Fibroblast of peridontal ligament (primary cell): Measurements from ENCODE around the gene ATP13A3.
A peak's percentile ranks its signal among the peaks of the same experiment; 100 is the strongest.
"Not testable (repeated sequence)": the region's sequence is repeated elsewhere in the genome, so short reads cannot be mapped to it uniquely, and the experiment has no call there.

Experiments used
- DNase-seq: peaks from one replicate; pipeline ENCODE4 v3.0.0-alpha.2; 2010; ENCODE audit errors: extremely low read depth

Gene ATP13A3

DNA sequence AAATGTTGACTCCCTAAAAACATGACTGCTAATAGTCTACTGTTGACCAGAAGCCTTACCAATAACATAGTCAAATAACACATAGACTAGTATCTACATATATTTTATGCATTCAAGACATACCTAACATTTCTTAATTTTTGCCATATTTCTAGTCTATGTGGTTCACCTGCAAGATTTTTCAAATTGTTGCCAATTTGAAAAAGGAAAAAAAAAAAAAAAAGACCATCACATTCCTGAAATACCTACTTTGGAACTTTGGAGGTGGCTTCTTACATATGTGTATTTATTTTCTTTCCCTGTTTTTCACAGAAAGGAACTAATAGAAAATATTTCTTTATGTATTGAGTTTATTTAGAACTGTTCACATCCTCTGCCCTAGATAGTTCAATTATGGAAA, 13.4 kb upstream of the ATP13A3 start:
- no peak for DNase-seq

DNA sequence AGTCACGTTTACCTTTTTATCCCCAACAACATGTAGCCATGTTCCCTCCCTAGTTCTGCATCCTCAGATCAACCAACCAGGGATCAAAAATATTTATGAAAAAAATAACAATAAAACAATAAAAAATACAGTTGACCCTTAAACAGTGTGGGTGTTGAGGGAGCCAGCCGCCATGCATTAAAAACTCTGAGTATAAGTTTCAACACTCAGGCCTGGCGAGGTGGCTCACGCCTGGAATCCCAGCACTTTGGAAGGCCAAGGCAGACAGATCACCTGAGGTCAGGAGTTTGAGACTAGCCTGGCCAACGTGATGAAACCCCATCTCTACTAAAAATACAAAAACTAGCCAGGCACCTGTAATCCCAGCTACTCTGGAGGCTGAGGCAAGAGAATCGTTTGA, 12.7 kb upstream of the ATP13A3 start:
- DNase-seq: not testable (repeated sequence)

- DNase-seq: no peak
Observed at GRCh38 chr3:194497799-194498575, 11.2 kb upstream of the ATP13A3 start.

DNA sequence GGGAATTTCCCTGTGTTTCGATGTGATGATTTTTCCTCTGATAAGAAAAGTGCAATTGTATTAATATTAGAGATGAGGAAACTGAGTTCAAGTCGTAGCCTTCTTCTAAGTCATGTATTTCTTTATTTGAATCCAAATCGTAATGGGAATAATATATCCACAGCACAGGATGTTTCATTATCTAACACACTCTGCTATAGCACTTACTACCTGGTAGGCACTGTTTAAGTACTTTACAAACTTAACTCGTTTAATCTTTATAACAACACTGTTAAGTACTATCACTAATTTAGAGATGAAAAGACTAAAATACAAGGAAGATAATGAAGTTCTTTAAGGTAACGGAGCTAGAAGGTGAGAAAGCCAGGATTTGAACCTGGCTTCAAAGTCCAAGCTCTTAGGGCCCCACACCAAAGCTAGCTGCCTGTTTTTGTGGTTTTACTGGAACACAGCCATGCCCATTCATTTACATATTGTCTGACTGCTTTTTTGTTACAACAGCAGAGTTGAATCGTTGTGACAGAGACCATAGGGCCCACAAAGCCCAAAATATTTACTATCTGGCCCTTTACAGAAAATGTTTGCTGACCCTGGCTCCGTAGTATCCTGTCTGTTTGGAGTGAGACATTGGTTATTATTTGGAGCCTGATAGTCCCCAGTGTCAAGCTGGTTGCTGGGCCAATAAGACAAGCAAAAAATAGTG, 9.6 kb upstream of the ATP13A3 start:
- no peak for DNase-seq

GRCh38 chr3:194494951-194495374, 8.2 kb upstream of the ATP13A3 start:
- DNase-seq: peak; percentile 35

DNA sequence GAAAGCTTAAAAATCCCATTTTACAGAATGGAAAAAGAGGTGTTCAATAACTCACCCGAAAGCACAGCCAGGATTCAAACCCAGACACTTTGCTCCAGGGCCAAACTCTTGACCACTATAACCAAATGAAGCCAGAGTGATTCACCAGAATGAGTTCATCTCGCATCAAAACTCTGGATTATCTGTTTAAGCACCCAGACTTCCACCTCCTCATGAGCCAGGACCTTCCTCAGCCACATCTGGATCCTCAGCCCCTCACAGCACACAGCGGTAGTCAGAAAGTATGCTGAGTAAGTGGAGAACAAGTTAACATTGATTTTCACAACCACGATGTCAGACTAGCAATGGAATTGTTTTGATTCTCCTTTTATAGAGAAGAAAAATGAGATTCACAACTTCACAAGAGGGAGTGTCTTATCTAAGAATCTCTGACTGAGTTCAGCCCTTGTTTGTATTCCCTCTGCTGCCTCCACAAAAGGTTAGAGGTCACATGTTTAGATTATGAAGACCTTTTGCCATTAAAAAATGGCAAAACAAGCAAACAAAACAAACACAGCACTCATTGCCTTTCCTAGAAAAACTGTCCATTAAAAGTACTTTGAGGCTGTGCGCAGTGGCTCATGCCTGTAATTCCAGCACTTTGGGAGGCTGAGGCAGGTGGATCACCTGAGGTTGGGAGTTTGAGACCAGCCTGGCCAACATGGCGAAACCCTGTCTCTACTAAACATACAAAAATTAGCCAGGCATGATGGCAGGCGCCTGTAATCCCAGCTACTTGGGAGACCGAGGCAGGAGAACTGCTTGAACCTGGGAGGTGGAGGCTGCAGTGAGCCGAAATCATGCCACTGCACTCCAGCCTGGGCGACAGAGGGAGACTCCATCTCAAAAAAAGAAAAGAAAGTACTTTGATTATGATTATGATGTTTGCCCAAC, 7.5 kb upstream of the ATP13A3 start:
- peak; percentile 88 for DNase-seq

DNA sequence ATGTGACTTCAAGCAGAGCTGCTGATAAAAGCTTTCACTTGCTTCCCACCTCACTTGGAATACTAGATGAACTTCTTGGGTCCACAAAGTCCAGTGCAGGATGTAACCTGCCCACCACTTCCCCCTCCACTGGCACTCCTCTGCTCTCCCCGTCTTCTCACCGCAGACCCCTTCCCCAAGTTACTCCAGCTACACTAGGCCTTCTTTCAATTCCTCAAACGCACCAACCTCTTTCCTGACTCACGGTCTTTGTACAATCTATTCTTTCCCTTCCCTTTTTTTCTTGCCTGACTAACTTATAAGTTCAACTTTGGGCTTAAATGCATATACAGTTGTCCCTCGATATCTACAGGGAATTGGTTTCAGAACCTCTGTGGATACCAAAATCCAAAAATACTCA, 5.2 kb upstream of the ATP13A3 start:
- no peak for DNase-seq

GRCh38 chr3:194489736-194490612, 3.2 kb upstream of the ATP13A3 start:
- peak; percentile 64 for DNase-seq

GRCh38 chr3:194488055-194488742, 1.4 kb upstream of the ATP13A3 start:
- DNase-seq: peak; percentile 32

GRCh38 chr3:194487289-194488054, 670 bp upstream of the ATP13A3 start:
- DNase-seq: peak; percentile 26

GRCh38 chr3:194485881-194486539, 792 bp downstream of the ATP13A3 start:
- DNase-seq: peak; percentile 42

DNA sequence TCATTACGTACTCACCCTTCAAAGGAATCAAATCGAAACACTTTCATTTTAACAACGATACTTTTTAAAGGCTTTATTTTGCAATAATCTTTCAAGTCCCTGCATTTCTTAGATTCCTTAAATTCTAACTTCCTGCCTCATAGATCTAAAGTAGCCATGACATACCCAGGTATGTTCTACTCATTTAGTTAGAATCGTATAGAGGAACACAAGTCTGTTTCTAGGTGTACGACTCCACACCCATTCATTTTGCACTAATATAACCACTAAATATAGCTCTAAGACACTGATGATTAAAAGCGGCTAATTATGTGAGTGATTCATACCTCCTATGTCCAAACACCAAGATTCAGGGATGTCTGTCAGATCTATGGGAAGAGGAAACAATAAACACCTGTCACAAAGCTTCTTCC, 1.3 kb downstream of the ATP13A3 start:
- peak; percentile 54 for DNase-seq

DNA sequence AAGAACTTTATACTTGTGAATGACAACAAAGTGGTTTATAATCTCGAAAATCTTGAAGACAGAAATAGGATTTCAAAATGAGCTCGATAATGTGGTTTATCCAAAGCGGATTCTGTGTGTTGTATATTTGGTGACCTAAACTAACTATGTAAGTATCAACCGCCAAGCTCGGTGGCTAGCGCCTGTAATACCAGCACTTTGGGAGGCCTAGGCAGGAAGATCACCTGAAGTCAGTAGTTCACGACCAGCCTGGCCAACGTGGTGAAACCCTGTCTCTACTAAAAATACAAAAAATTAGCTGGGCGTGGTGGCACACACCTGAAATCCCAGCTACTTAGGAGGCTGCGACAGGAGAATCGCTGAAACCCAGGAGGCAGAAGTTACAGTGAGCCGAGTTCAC, 2.2 kb downstream of the ATP13A3 start:
- DNase-seq: no peak

DNA sequence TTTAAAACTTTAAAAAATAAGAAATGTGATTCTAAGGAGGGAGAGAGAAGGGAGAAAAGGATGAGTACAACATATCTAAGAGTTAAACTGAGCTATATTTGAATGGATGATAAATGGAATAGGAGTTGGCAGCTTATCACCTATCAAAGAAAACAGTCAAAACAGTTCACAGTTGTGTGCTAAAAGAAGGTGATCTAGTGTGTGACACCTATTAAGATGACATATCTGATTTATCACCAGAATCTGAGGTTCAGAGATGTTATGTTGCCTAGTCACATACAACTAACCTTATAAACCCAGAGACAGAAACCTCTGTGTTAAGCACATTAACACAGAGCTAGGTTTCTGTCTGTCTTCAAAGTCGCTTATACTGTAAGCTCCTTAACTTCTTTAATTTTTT, 3.0 kb downstream of the ATP13A3 start:
- DNase-seq: no peak

- not testable (repeated sequence) for DNase-seq
Observed at GRCh38 chr3:194482830-194483229, 4.0 kb downstream of the ATP13A3 start.

- DNase-seq: no peak
Observed at GRCh38 chr3:194482196-194482593, 4.6 kb downstream of the ATP13A3 start.

GRCh38 chr3:194481525-194482195, 5.1 kb downstream of the ATP13A3 start:
- no peak for DNase-seq

- peak; percentile 92 for DNase-seq
Observed at GRCh38 chr3:194481103-194481502, 5.7 kb downstream of the ATP13A3 start.

DNA sequence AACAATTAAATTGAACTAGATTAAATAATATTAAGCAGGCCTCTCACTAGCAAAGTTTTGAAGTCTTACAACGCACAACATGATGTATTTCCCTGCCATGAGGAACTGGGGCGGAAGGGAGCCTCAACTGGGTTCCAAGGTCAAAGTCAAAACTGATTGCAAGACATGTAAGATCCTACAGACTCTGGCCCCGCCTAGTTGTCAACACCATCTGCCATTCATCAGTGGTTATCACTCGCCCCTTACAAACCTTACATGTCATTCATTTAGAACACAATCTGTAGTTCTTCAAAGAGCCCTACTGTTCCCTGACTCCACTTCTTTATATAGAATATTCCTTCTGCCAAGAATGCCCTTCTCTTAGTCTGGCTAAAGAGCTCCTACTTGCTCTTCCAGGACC, 10.0 kb downstream of the ATP13A3 start:
- no peak for DNase-seq
